Karpas-422 (cell line): ENCODE data around the gene NIPBL. TPM values are rescaled to one million over a fixed set of nuclear protein-coding genes. Genes with fewer than 3 reads are reported as not detected.

Source experiments
- DNase-seq: peaks from one replicate; pipeline ENCODE4 v3.0.0-alpha.2; 2015
- H2AFZ ChIP-seq: fragments of 200-600 bp; sonication (generic); 2 replicates; pipeline ENCODE4 v1.6.1; 2014; ENCODE audit warnings: antibody characterized with exemption, low read length, mixed read lengths
- H3K27ac ChIP-seq: fragments of 200-600 bp; sonication (generic); 2 replicates; pipeline ENCODE4 v1.5.1; 2014; ENCODE audit warnings: mild to moderate bottlenecking, low read length, moderate library complexity
- H3K27me3 ChIP-seq: fragments of 200-600 bp; sonication (generic); 2 replicates; pipeline ENCODE4 v1.6.1; 2014; ENCODE audit warnings: low read length, mixed read lengths
- H3K36me3 ChIP-seq: fragments of 200-600 bp; sonication (generic); 2 replicates; pipeline ENCODE4 v1.6.1; 2014; ENCODE audit warnings: low read length, mixed read lengths; ENCODE audit not compliant: insufficient read depth
- H3K4me1 ChIP-seq: fragments of 200-600 bp; sonication (generic); 2 replicates; pipeline ENCODE4 v1.6.1; 2014; ENCODE audit warnings: mild to moderate bottlenecking, low read length, mixed read lengths
- H3K4me2 ChIP-seq: fragments of 200-600 bp; sonication (generic); 2 replicates; pipeline ENCODE4 v1.6.1; 2014; ENCODE audit warnings: low read length, low read depth, mild to moderate bottlenecking; ENCODE audit not compliant: poor library complexity, severe bottlenecking
- H3K4me3 ChIP-seq: fragments of 200-600 bp; sonication (generic); 2 replicates; pipeline ENCODE4 v1.5.1; 2014; ENCODE audit warnings: mild to moderate bottlenecking, antibody characterized with exemption, low read length, mixed read lengths
- H3K79me2 ChIP-seq: fragments of 200-600 bp; sonication (generic); 2 replicates; pipeline ENCODE4 v1.6.1; 2014; ENCODE audit warnings: mild to moderate bottlenecking, low read length, mixed read lengths
- H3K9ac ChIP-seq: fragments of 200-600 bp; sonication (generic); 2 replicates; pipeline ENCODE4 v1.6.0; 2014; ENCODE audit warnings: low read length
- H3K9me2 ChIP-seq: fragments of 200-600 bp; sonication (generic), shearing (Covaris generic); replicated peaks from 2 replicates; pipeline ENCODE4 v1.6.0; 2014; ENCODE audit warnings: mild to moderate bottlenecking, low read length, moderate library complexity; ENCODE audit not compliant: insufficient read depth
- H3K9me3 ChIP-seq: fragments of 300-700, 200-600 bp; sonication (generic); 2 replicates; pipeline ENCODE4 v1.6.1; 2014; ENCODE audit warnings: low read length, mixed read lengths
- H4K20me1 ChIP-seq: fragments of 200-600 bp; sonication (generic); 2 replicates; pipeline ENCODE4 v1.6.1; 2014; ENCODE audit warnings: mild to moderate bottlenecking, antibody characterized with exemption, low read length, low read depth; ENCODE audit not compliant: insufficient read depth
- total RNA-seq: library from RNA; depleted of rRNA; stranded (reverse); fragments of >200 nt; shearing (Covaris generic); gene quantifications from 2 replicates; pipeline ENCODE4 v1.2.3, GENCODE V29; 2014; ENCODE audit warnings: low replicate concordance

The NIPBL gene
- total RNA-seq, 1 experiment from 2014 or later: 65.9 TPM

DNA sequence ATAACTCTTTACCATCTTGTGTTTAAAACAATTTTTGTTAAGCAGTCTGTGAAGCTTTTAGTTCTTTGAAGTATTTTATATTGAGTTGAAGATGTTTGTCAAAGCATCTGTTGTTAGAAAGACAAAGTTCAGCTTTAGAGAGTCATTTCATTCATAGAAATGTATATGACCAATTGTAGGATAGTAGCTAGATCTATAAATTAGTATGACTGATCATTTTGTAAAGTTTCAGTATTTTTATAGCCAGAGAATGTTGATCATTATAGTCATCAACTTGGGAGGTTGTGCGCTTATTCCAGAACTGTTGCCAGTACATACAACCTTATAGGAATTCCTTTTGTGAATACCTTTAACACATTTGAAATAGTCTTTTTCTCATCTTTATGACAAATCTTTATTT, 5.2 kb downstream of the NIPBL start:
- Histone ChIP-seq H3K4me2 (no peak overlapping the region), H3K27me3 (no peaks in the 10 kb centered on the region), H3K4me1 (peaks cover 42% of the 10 kb centered on the region), H3K27ac (no peak overlapping the region), H4K20me1 (peaks cover 14% of the 10 kb centered on the region; the same call in 1 of the 2 replicates), H2AFZ (no peak overlapping the region), H3K9ac (no peak overlapping the region), H3K4me3 (no peak overlapping the region), H3K9me2 (no peaks in the 10 kb centered on the region), H3K79me2 (peaks cover 100% of the 10 kb centered on the region), H3K9me3 (no peaks in the 10 kb centered on the region), H3K36me3 (no peaks in the 10 kb centered on the region; the same call in 1 of the 2 replicates)
- no peak for DNase-seq

DNA sequence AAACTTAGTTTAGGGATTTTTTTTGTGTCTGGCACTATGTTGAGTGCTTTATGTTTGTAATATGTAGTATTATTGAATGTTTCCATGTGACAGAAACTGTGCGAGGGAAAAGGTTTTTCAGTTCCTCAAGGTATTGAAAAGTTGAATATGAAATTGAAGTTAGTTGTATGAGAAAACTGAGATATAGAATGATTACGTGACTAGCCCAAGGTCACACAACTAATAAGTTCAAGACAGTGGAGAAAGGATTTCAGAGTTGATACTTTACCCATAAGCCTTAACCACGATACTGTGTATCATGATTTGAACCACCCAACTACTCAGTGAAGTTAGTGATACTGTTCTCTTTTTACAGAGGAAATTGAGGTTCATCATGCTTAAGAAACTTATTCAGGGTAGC, 5.7 kb downstream of the NIPBL start:
- peak; percentile 41 for DNase-seq
- Histone ChIP-seq H3K4me2 (no peak overlapping the region), H3K9me3 (no peaks in the 10 kb centered on the region), H3K4me3 (no peak overlapping the region), H3K36me3 (no peaks in the 10 kb centered on the region; the same call in 1 of the 2 replicates), H3K9me2 (no peaks in the 10 kb centered on the region), H4K20me1 (peaks cover 14% of the 10 kb centered on the region; the same call in 1 of the 2 replicates), H3K9ac (no peak overlapping the region), H3K4me1 (peaks cover 42% of the 10 kb centered on the region), H3K79me2 (peaks cover 100% of the 10 kb centered on the region), H2AFZ (no peak overlapping the region), H3K27me3 (no peaks in the 10 kb centered on the region), H3K27ac (no peak overlapping the region)

DNA sequence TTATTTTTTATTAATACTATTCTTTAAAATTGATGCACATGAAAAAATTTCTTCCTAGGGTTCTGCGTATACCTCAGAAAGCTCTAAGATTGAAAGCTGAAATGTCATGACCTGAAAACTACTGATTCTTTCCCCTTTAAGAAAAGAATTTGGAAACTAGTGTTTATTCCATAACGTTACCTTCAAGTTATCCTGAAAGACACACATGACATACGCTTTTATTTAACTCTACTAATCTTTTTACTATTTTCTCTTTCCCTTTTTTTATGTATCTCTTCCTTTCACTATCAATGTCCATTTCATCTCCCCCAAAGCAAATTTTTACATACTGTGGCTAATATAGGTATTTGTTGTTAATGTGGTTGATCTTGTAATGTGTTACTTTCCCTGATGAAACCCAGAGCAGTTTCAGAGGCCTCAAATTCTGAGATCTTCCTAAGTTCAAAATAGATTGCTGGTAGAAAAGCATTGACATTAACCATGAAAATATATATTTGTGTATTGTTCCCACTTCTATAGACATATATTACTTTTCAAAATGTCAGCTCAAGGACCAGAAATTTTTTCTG, 7.4 kb downstream of the NIPBL start:
- H3K4me1 ChIP-seq: peaks cover 34% of the 10 kb centered on the region
- no peak overlapping the region for H3K4me3 ChIP-seq

DNA sequence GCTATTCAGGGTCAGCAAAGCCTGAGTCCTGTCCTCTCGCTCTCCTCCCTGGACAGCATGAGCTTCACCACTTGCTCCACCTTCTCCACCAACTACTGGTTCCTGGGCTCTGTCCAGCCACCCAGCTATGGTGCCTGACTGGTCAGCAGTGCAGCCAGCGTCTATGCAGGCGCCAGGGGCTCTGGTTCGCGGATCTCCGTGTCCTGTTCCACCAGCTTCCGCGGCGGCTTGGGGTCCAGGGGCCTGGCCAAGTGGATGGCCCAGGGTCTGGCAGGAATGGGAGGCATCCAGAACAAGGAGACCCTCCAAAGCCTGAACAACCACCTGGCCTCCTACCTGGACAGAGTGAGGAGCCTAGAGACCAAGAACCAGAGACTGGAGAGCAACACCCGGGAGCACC, 8.6 kb downstream of the NIPBL start:
- Histone ChIP-seq H3K9me3 (no peaks in the 10 kb centered on the region), H3K79me2 (peaks cover 100% of the 10 kb centered on the region), H3K27me3 (no peaks in the 10 kb centered on the region), H3K9ac (no peak overlapping the region), H4K20me1 (no peaks in the 10 kb centered on the region; the same call in 1 of the 2 replicates), H3K9me2 (no peaks in the 10 kb centered on the region), H3K4me1 (peaks cover 22% of the 10 kb centered on the region), H3K36me3 (peaks cover 1% of the 10 kb centered on the region; the same call in 1 of the 2 replicates), H2AFZ (no peak overlapping the region), H3K4me3 (no peak overlapping the region), H3K4me2 (no peak overlapping the region), H3K27ac (no peak overlapping the region)
- DNase-seq: no peak

More for the DNA sequence above, 7.4 kb downstream of the NIPBL start:
- Histone ChIP-seq H3K4me2 (no peak overlapping the region), H3K27ac (no peak overlapping the region), H2AFZ (no peak overlapping the region), H3K36me3 (no peaks in the 10 kb centered on the region; the same call in 1 of the 2 replicates), H3K9me2 (no peaks in the 10 kb centered on the region), H3K9ac (no peak overlapping the region), H4K20me1 (peaks cover 7% of the 10 kb centered on the region; the same call in 1 of the 2 replicates), H3K79me2 (peaks cover 100% of the 10 kb centered on the region), H3K27me3 (no peaks in the 10 kb centered on the region), H3K9me3 (no peaks in the 10 kb centered on the region)
- no peak for DNase-seq

DNA sequence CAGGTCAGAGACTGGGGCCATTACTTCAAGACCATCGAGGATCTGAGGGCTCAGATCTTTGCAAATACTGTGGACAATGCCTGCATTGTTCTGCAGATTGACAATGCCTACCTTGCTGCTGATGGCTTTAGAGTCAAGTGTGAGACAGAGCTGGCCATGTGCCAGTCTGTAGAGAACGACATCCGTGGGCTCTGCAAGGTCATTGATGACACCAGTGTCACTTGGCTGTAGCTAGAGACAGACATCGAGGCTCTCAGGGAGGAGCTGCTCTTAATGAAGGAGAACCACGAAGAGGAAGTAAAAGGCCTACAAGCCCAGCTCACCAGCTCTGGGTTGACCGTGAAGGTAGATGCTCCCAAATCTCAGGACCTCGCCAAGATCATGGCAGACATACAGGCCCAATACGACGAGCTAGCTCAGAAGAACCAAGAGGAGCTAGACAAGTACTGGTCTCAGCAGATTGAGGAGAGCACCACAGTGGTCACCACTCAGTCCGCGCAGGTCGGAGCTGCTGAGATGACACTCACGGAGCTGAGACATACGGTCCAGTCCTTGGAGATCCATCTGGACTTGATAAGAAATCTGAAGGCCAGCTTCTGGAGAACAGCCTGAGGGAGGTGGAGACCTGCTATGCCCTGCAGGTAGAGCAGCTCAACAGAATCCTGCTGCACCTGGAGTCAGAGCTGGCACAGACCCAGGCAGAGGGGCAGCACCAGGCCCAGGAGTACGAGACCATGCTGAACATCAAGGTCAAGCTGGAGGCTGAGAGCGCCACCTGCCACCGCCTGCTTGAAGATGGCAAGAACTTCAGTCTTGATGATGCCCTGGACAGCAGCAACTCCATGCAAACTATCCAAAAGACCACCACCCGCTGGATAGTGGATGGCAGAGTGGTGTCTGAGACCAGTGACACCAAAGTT, 9.3 kb downstream of the NIPBL start:
- Histone ChIP-seq H3K4me1 (peaks cover 16% of the 10 kb centered on the region), H4K20me1 (no peaks in the 10 kb centered on the region; the same call in 1 of the 2 replicates), H3K79me2 (peaks cover 100% of the 10 kb centered on the region), H3K9me2 (no peaks in the 10 kb centered on the region), H3K9ac (no peak overlapping the region), H3K36me3 (peaks cover 8% of the 10 kb centered on the region; the same call in 1 of the 2 replicates), H3K9me3 (no peaks in the 10 kb centered on the region), H2AFZ (no peak overlapping the region), H3K27ac (no peak overlapping the region), H3K4me2 (no peak overlapping the region), H3K27me3 (no peaks in the 10 kb centered on the region), H3K4me3 (no peak overlapping the region)
- DNase-seq: no peak

DNA sequence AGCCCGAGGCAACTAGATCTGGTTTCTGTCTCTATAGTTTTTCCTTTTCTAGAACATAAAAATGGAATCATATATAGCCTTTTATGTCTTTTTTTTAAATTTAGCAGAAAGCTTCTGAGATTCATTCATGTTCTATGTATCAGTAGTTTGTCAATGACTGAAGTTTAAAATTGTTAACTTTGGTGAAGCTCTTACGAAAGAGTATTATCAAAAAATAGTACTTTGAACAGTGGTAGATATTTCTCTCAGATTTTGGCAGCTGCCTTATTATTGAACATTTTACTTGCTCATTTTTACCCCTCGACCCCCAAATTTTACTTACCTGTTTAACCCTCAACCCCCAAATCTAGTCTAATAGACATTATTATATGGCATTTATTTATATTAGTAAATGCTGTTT, 10.2 kb downstream of the NIPBL start:
- no peak overlapping the region for H3K27ac ChIP-seq
- peaks cover 100% of the 10 kb centered on the region for H3K79me2 ChIP-seq
- H3K4me1 ChIP-seq: peaks cover 6% of the 10 kb centered on the region
- DNase-seq: no peak
- no peak overlapping the region for H3K4me2 ChIP-seq
- no peak overlapping the region for H2AFZ ChIP-seq
- H3K4me3 ChIP-seq: no peak overlapping the region
- H3K9me2 ChIP-seq: no peaks in the 10 kb centered on the region
- no peaks in the 10 kb centered on the region for H3K27me3 ChIP-seq
- H4K20me1 ChIP-seq: no peaks in the 10 kb centered on the region; the same call in 1 of the 2 replicates
- no peak overlapping the region for H3K9ac ChIP-seq
- no peaks in the 10 kb centered on the region for H3K9me3 ChIP-seq
- peaks cover 15% of the 10 kb centered on the region for H3K36me3 ChIP-seq

DNA sequence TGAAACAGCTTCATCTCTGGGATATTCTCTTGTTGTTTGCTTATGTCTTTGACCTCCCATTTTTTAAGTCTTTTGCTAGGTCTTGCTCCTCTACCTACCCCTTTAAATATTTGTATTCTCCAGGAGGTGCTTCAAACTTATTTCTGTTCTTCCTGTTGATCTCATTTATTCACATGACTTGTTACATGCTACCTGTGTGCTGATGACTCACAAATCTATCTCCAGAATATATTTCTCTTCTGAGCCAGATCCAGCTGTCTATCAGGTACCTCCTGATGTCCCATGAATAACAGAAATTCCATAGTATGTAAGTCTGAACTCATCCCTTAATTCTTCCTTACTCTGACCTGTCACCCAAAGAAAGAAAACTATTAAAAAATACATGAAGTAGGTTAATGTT, 11.0 kb downstream of the NIPBL start:
- Histone ChIP-seq H2AFZ (no peak overlapping the region), H3K4me3 (no peak overlapping the region), H4K20me1 (no peaks in the 10 kb centered on the region; the same call in 1 of the 2 replicates), H3K4me1 (no peaks in the 10 kb centered on the region), H3K27me3 (no peaks in the 10 kb centered on the region), H3K9me3 (no peaks in the 10 kb centered on the region), H3K9ac (no peak overlapping the region), H3K36me3 (peaks cover 18% of the 10 kb centered on the region), H3K79me2 (peaks cover 96% of the 10 kb centered on the region), H3K9me2 (no peaks in the 10 kb centered on the region), H3K27ac (no peak overlapping the region), H3K4me2 (no peak overlapping the region)
- no peak for DNase-seq

DNA sequence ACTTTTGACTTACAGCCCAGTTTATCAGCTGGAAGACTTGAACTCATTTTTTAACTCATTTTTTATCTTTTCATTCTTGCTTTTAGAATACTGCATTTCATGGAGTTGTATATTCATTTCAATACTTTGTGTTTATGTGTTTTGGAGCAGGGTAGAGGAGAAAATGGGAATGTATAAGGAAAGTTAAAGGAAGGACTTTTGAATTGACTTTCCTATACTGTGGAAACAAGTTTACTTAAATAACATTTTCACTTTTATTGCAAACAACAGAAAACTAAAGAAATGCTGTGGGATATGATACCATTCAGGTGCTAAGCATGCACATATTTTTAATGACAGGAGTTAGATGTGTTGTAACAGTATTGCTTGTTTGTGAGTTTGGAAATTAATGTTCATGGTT, 11.7 kb downstream of the NIPBL start:
- peaks cover 96% of the 10 kb centered on the region for H3K79me2 ChIP-seq
- DNase-seq: no peak
- no peaks in the 10 kb centered on the region for H4K20me1 ChIP-seq
- H3K27me3 ChIP-seq: no peaks in the 10 kb centered on the region
- H3K9me2 ChIP-seq: no peaks in the 10 kb centered on the region
- H3K27ac ChIP-seq: no peak overlapping the region
- peaks cover 18% of the 10 kb centered on the region for H3K36me3 ChIP-seq
- no peak overlapping the region for H3K4me3 ChIP-seq
- H3K4me1 ChIP-seq: no peaks in the 10 kb centered on the region
- H3K9me3 ChIP-seq: no peaks in the 10 kb centered on the region
- H3K9ac ChIP-seq: no peak overlapping the region
- no peak overlapping the region for H3K4me2 ChIP-seq
- no peak overlapping the region for H2AFZ ChIP-seq
